GM18502 (cell line): ENCODE measurements around the gene COL4A2.

Experiments used
- ATAC-seq: cut with Tn5 transposase; IDR thresholded peaks from one replicate; pipeline ENCODE4 v1.9.1; 2021; ENCODE audit warnings: mild to moderate bottlenecking; ENCODE audit not compliant: unreplicated experiment, poor library complexity

COL4A2 gene

GRCh38 chr13:110289174-110289573 is 17.9 kb upstream of the COL4A2 start:
- ATAC-seq = no peak

- ATAC-seq = no peak
These were observed 17.4 kb upstream of the COL4A2 start for GRCh38 chr13:110289661-110290060.

GRCh38 chr13:110290153-110290552 is 16.9 kb upstream of the COL4A2 start:
- no peak for ATAC-seq

GRCh38 chr13:110290826-110291225 is 16.3 kb upstream of the COL4A2 start:
- ATAC-seq = no peak

GRCh38 chr13:110291286-110291685 is 15.8 kb upstream of the COL4A2 start:
- no peak for ATAC-seq

- ATAC-seq = no peak
These were observed 14.0 kb upstream of the COL4A2 start for GRCh38 chr13:110293037-110293436.

GRCh38 chr13:110293649-110294048 is 13.4 kb upstream of the COL4A2 start:
- no peak for ATAC-seq

GRCh38 chr13:110294146-110294545 is 12.9 kb upstream of the COL4A2 start:
- no peak for ATAC-seq

GRCh38 chr13:110294622-110295021 is 12.5 kb upstream of the COL4A2 start:
- ATAC-seq = no peak

- ATAC-seq = no peak
These were observed 10.1 kb upstream of the COL4A2 start for GRCh38 chr13:110297011-110297410.

GRCh38 chr13:110297766-110298504 is 9.1 kb upstream of the COL4A2 start:
- ATAC-seq = no peak

GRCh38 chr13:110298505-110299282 is 8.4 kb upstream of the COL4A2 start:
- ATAC-seq = no peak

- no peak for ATAC-seq
These were observed 7.7 kb upstream of the COL4A2 start for GRCh38 chr13:110299283-110299840.

GRCh38 chr13:110300090-110300815 is 6.8 kb upstream of the COL4A2 start:
- no peak for ATAC-seq

- ATAC-seq = no peak
These were observed 6.0 kb upstream of the COL4A2 start for GRCh38 chr13:110301083-110301482.

- no peak for ATAC-seq
These were observed 5.2 kb upstream of the COL4A2 start for GRCh38 chr13:110301606-110302553.

- ATAC-seq = no peak
These were observed 4.1 kb upstream of the COL4A2 start for GRCh38 chr13:110302997-110303396.

- no peak for ATAC-seq
These were observed 3.4 kb upstream of the COL4A2 start for GRCh38 chr13:110303644-110304043.

- no peak for ATAC-seq
These were observed 2.8 kb upstream of the COL4A2 start for GRCh38 chr13:110304256-110304655.

- no peak for ATAC-seq
These were observed 2.1 kb upstream of the COL4A2 start for GRCh38 chr13:110305001-110305400.
